Natural killer cell (primary cell): ENCODE measurements around the gene SCFD2. TPM values are rescaled to one million over a fixed set of nuclear protein-coding genes. Genes with fewer than 3 reads are reported as not detected.
A peak's percentile ranks its signal among the peaks of the same experiment; 100 is the strongest.

ENCODE experiments used
- ATAC-seq, 3 donors: fragments of 150-1000 bp in 2 of 3; fragments of 200-7000 bp in 1 of 3; cut with Tn5 transposase; 1 replicate in 1 of 3; 2 replicates in 2 of 3; pipeline ENCODE4 v1.10.0; 2021; ENCODE audit warnings: mild to moderate bottlenecking in 2 of 3, moderate library complexity in 2 of 3
- DNase-seq, 2 donors: peaks; one replicate each; pipeline versions ENCODE4 v3.0.0 to v3.0.0-alpha.2; 2013 to 2021; ENCODE audit warnings: mixed read lengths in 1 of 2
- H3K27ac ChIP-seq: one replicate; pipeline ENCODE4 v1.5.1; 2013; ENCODE audit warnings: mild to moderate bottlenecking, low read length
- H3K27me3 ChIP-seq: one replicate; pipeline ENCODE4 v1.6.1; 2013; ENCODE audit warnings: low read length; ENCODE audit not compliant: control insufficient read depth, insufficient read depth
- H3K36me3 ChIP-seq: one replicate; pipeline ENCODE4 v1.6.1; 2013; ENCODE audit warnings: low read length; ENCODE audit not compliant: control insufficient read depth, insufficient read depth
- H3K4me1 ChIP-seq: one replicate; pipeline ENCODE4 v1.6.1; 2013; ENCODE audit warnings: low read length; ENCODE audit not compliant: control insufficient read depth, insufficient read depth
- H3K4me3 ChIP-seq: one replicate; pipeline ENCODE4 v1.5.1; 2013; ENCODE audit warnings: low read length
- H3K9me3 ChIP-seq: one replicate; pipeline ENCODE4 v1.6.1; 2013; ENCODE audit warnings: low read length; ENCODE audit not compliant: control insufficient read depth, insufficient read depth
- H3K27ac Mint-ChIP-seq, 2 donors: one replicate each; pipeline ENCODE4 v1.8.0; 2022; ENCODE audit warnings: mild to moderate bottlenecking in 2 of 2, mixed read lengths in 2 of 2, moderate library complexity in 1 of 2
- H3K27me3 Mint-ChIP-seq, 2 donors: one replicate each; pipeline ENCODE4 v1.8.0; 2022; ENCODE audit warnings: low read depth in 2 of 2, mixed read lengths in 2 of 2
- H3K36me3 Mint-ChIP-seq: one replicate; pipeline ENCODE4 v1.8.0; 2022; ENCODE audit warnings: mixed read lengths
- H3K4me1 Mint-ChIP-seq, 2 donors: one replicate each; pipeline ENCODE4 v1.8.0; 2022; ENCODE audit warnings: mixed read lengths in 2 of 2
- H3K4me3 Mint-ChIP-seq: one replicate; pipeline ENCODE4 v1.8.0; 2022; ENCODE audit warnings: mild to moderate bottlenecking, moderate library complexity, mixed read lengths
- H3K9me3 Mint-ChIP-seq, 2 donors: one replicate each; pipeline ENCODE4 v1.8.0; 2022; ENCODE audit warnings: mixed read lengths in 2 of 2
- WGBS: methylation state at CpG from one replicate; pipeline ENCODE4 v1.1.7; 2013; ENCODE audit warnings: missing lambda C conversion rate; ENCODE audit not compliant: insufficient coverage; 5-methylcytosine and 5-hydroxymethylcytosine counted together
- intact Hi-C: fragments of 100-400 bp; cut with micrococcal nuclease; formaldehyde crosslinking; loops from one replicate; pipeline ENCODE4 v1.14.2; 2022
- total RNA-seq, 4 donors: library from RNA; stranded (reverse); fragments of 120-200 nt in 1 of 4; gene quantifications; one replicate each; pipeline versions ENCODE4 v1.2.3 to v1.2.4, GENCODE V29; 2013 to 2022
- TF ChIP-seq, protein P1 (sequence below): fragments of 200-600 bp; IDR thresholded peaks from one replicate; pipeline ENCODE4 v1.8.0; 2022; ENCODE audit warnings: antibody characterized with exemption

Gene SCFD2
- total RNA-seq, 3 donors from 2014 or later (not counting 1 experiment from before 2014, with no cell fraction given) = 26.4 to 29.4 (median 28.9) TPM

DNA sequence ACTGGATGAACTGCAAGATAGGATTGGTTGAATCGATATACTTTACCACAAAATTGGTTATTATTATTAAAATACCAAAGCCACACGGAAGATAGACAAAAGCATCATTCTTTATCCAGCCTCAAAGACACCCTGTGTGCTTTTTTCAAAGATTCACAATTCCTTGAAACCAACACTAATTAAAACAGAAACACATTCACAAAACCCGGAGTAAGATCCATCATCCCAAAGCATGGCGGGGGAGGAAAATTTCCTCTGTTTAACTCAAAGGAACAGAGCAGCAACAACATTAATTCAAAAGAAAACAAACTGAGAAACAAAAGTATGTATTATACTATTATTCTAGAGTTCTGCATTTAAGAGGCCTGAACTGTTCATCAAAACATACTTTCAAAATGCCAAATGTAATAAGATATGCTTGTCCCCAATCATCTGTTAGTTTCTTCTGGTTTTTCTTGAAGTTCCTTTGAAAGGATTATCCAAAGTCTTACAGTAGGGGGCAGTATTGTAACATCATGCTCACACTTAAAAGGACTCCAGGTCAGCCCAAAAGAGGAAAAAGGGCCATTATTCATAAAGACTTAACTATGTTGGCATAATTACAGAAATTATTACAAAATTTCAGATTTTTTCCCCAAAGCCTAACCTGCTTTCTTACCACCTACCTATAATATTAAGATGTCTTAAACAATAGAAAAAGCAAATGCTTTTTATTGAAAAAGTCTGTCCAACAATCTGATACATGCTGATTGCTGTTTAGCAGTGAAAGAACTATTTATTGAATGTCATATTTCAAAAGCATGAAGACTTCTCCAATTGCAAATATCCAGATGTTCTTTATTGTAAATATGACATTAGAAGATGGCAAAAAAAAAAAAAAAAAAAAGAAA lies 168.7 kb downstream of the SCFD2 start:
- Mint-ChIP-seq H3K27ac (no peak overlapping the region), H3K36me3 (no peaks in the 10 kb centered on the region), H3K9me3 (no peaks in the 10 kb centered on the region), H3K4me3 (no peak overlapping the region), H3K27me3 (no peaks in the 10 kb centered on the region), H3K4me1 (no peaks in the 10 kb centered on the region)
- no peak overlapping the region for H3K4me3 ChIP-seq
- DNase-seq (peak in 1 of 2 donors; percentile 74), ATAC-seq (peak in 1 of 3 donors; percentile 62)
- no peaks in the 10 kb centered on the region for H3K27me3 ChIP-seq
- 69% methylated on average over 2 of the region's 4 CpGs for WGBS
- no peak overlapping the region for H3K27ac ChIP-seq
- TF ChIP-seq, protein P1, sequence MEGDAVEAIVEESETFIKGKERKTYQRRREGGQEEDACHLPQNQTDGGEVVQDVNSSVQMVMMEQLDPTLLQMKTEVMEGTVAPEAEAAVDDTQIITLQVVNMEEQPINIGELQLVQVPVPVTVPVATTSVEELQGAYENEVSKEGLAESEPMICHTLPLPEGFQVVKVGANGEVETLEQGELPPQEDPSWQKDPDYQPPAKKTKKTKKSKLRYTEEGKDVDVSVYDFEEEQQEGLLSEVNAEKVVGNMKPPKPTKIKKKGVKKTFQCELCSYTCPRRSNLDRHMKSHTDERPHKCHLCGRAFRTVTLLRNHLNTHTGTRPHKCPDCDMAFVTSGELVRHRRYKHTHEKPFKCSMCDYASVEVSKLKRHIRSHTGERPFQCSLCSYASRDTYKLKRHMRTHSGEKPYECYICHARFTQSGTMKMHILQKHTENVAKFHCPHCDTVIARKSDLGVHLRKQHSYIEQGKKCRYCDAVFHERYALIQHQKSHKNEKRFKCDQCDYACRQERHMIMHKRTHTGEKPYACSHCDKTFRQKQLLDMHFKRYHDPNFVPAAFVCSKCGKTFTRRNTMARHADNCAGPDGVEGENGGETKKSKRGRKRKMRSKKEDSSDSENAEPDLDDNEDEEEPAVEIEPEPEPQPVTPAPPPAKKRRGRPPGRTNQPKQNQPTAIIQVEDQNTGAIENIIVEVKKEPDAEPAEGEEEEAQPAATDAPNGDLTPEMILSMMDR = peak; percentile 71
- H3K36me3 ChIP-seq = no peaks in the 10 kb centered on the region
- no peaks in the 10 kb centered on the region for H3K9me3 ChIP-seq
- intact Hi-C loops = loop anchor here (1.0 kb wide), 2 partner anchors 1021 to 1037 kb away; no protein-coding TSS in a partner anchor
- H3K4me1 ChIP-seq = no peaks in the 10 kb centered on the region

DNA sequence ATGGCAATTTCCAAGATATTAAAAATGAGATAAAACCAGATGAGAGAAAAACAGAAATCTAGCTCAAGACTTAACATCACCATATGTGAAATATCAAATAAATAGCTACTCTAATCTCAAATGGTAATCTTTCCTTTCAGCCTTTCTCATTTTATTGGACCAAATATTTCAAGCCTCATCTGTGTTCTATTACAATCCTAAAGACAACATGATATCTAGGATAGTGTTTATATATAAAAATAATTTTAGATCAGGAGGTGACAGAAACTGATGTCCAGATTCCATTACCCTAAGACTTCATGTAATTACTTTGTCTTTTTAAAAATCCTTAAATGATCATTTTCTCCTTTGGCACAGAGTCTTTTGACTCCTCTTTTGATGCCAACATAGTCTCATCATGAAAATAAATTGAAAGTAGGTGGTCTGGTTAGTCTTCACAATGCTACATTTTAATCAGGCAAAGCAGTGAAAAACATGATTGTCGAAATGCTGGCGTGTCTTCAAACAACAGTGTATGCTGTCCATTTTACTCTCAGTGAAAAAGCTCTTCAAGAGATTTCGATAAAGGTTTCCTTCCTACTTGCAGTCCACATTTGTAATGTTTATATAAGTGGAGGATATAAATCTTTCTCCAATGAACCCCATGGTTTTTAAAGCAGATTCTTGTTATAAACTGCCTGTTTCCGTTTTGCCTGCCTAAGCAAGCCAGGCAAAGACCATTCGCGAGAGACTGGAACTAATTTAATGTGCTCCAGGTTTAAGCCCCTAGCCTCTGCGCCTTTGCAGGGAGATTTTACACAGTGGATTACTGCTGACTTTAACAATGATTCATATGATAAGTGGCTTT lies 169.8 kb downstream of the SCFD2 start:
- WGBS = 53% methylated on average over 6 of the region's 7 CpGs

DNA sequence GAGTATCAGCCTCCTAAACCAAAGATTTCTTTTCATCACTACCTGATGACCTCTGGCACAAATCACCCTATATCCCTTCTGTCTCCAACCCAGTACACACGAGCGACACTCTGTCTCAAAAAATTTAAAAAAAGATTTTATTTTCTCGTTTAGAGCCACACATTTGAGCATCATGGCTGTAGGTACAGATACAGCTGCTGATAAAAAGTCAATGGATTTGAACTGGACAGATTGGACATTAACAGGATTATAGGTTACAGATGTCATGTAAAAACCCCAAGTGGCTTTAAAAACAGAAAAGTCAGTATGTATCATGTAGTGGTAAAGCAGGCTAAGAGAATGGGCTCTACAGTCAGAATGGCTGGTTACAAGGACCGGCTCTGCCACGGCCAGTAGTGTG lies 171.1 kb downstream of the SCFD2 start:
- H3K9me3 ChIP-seq = no peaks in the 10 kb centered on the region
- H3K4me3 Mint-ChIP-seq = no peak overlapping the region
- no peaks in the 10 kb centered on the region for H3K27me3 ChIP-seq
- intact Hi-C loops = no loop called here
- no peaks in the 10 kb centered on the region for H3K27me3 Mint-ChIP-seq
- H3K4me1 Mint-ChIP-seq = no peaks in the 10 kb centered on the region
- H3K27ac Mint-ChIP-seq = no peak overlapping the region
- WGBS = 94% methylated on average over 5 of the region's 5 CpGs
- DNase-seq (no peak), ATAC-seq (no peak)
- H3K9me3 Mint-ChIP-seq = no peaks in the 10 kb centered on the region
- H3K27ac ChIP-seq = no peak overlapping the region
- TF ChIP-seq, protein P1 = no peak
- no peaks in the 10 kb centered on the region for H3K4me1 ChIP-seq
- no peaks in the 10 kb centered on the region for H3K36me3 ChIP-seq
- no peak overlapping the region for H3K4me3 ChIP-seq
- no peaks in the 10 kb centered on the region for H3K36me3 Mint-ChIP-seq

More for the DNA sequence above, 169.8 kb downstream of the SCFD2 start:
- TF ChIP-seq, protein P1 = no peak
- H3K4me3 Mint-ChIP-seq = no peak overlapping the region
- H3K36me3 Mint-ChIP-seq = no peaks in the 10 kb centered on the region
- no peaks in the 10 kb centered on the region for H3K4me1 Mint-ChIP-seq
- intact Hi-C loops = no loop called here
- Histone ChIP-seq H3K9me3 (no peaks in the 10 kb centered on the region), H3K36me3 (no peaks in the 10 kb centered on the region), H3K4me1 (no peaks in the 10 kb centered on the region), H3K27me3 (no peaks in the 10 kb centered on the region), H3K4me3 (no peak overlapping the region), H3K27ac (no peak overlapping the region)
- DNase-seq (no peak), ATAC-seq (no peak)
- no peak overlapping the region for H3K27ac Mint-ChIP-seq
- H3K27me3 Mint-ChIP-seq = no peaks in the 10 kb centered on the region
- H3K9me3 Mint-ChIP-seq = no peaks in the 10 kb centered on the region
